GM21423 (cell line): ENCODE data around the gene METTL3.

Source experiments
- ATAC-seq: cut with Tn5 transposase; IDR thresholded peaks from one replicate; pipeline ENCODE4 v1.9.1; 2021; ENCODE audit warnings: mild to moderate bottlenecking, moderate library complexity; ENCODE audit not compliant: unreplicated experiment

METTL3 gene

DNA sequence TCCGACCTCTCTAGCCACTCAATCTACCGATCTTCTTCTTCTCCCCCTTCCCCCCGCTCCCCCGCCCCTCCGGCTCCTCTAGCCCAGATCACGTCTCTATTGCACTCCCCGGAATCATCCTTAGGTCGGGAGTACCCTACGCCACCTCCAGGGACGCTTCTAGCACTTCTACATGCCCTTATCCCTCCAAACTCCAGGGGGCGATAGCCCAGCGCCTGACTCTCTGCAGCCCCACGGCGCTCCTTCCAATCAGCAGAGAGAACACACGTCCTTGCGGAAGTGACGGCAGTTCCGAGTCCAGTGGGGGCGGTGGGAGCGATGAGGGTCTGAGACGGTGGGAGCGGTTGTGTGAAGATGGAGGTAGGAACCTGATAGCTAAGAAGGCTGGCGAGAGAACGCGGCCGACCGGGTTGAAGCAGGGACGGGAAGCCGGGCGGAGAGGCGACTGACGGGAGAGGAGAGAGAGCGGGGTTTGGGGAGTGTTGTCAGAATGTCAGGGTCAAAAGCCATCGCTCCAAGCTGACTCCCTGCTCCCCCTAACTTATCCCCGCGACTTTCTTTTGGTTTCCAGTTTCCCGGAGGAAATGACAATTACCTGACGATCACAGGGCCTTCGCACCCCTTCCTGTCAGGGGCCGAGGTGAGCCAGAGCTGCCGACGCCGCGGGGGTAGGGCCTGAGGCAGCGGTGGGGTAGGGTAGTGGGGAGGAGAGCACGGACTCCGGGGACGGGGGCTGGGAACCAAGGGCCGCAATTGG is 34.0 kb downstream of the METTL3 start, which contains the start of the genes RAB2B and TOX4:
Gene RAB2B, minus strand, starts transcription at position 35 of the 757 bp plus-strand sequence. CDS start 87 bp downstream, outside the sequence.
Gene TOX4, plus strand, starts transcription at position 271 of the 757 bp plus-strand sequence. Its CDS starts 84 bp downstream, at position 355.
- peak; percentile 98 for ATAC-seq

DNA sequence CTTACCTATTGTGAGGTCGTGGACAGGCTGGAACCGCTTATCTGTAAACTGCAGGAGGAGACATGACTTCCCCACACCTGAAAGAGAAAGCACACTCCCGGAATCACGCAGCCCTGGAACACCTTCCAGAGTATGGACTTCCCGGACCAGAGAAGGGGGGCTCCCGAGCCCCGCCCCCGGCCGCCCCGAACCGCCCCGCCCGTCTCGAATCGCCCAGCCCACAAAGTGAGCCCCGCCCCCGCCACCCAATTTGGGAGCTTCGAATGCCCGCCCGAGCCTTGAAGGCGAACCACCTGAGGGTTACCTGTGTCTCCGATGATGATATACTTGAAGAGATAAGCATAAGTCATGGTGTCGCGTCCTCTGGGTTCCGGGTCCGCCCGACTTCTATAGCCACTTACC is 34.6 kb downstream of the METTL3 start:
- peak; percentile 37 for ATAC-seq

DNA sequence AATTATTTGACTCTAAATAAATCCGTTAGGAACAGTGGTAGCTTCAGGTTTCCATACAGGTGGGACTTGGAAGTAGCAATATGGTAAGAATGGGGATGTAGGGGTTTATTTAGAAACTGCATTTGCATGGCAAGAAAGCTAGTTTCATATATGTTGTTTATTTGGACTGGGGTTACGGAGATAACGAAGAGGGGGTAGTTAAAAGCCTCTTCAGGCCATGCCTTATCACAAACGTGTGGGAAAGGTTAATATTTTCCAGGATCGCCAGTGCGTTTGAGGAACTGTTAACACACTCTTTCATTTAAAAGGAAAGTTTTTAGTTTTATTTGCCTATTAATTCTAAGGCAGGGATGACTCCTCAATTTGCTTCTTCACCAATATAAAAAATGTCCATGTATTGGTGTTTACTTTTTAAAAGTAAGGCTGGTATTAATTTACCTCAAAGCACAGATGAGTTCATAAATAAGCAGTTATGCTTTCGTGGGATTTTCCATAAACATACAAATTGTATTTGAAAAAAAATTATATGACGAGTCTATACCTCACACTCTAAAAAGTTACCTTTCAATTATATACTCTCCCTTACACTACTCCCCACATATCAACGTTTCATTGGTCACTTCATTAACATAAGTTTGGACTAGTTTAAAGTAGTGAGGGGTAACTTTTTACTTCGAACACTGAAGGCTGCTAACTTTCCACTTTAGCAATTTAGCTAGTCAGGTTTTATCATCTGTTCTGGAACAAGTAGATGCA is 35.2 kb downstream of the METTL3 start:
- ATAC-seq: no peak

DNA sequence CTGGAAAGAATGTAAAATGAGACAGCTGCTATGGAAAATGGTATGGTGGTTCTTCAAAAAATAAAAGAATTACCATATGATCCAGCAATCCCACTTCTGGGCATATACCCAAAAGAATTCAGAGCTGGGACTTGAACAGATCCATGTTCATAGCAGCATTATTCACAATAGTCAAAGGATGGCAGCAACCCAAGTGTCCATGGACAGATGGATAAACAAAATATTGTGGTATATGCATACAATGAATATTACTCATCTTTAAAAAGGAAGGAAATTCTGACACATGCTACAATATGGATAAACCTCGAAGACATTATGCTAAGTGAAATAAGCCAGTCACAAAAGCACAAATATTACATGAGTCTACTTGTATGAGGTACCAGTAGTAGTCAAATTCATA is 43.5 kb downstream of the METTL3 start:
- ATAC-seq: no peak

DNA sequence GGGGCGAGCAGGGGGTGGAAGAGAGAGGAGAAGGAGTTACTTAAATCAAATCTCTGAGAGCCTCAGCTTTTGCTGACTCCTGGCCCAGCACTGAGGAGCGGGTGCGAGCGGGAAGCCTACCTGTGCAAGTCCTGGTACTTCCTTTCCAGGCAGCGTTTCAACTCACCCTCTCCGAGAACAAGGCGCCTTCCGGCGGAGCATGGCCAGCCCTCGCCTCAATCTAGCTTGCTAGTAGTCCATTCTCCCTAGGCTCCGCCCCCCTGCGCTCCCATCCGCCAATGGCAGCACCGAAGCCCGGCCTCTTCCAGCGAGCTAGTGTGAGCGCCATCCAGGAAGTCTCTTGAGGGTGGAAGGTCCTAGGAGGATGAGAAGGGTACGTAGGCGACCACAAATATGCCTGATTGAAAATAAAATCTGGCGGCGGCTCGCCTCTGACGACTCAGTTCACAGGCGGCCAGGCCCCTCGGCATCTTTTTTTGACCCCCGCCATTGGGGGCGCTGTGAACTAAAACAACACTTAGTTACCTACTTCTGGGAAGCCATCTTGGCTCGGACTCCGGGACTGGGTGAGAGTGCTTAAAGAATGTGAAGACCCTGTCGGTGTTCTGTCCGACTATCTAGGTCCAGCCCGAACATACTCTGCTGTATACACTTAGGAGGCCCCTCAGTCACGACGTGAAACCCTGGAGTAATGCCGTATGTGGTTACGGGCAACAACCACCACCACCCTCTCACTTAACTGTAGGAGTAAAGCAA is 55.0 kb downstream of the METTL3 start, which contains the start of gene CHD8:
Gene CHD8, minus strand, starts transcription at position 212 of the 756 bp plus-strand sequence. CDS start 24,480 bp downstream, outside the sequence.
- peak; percentile 97 for ATAC-seq

DNA sequence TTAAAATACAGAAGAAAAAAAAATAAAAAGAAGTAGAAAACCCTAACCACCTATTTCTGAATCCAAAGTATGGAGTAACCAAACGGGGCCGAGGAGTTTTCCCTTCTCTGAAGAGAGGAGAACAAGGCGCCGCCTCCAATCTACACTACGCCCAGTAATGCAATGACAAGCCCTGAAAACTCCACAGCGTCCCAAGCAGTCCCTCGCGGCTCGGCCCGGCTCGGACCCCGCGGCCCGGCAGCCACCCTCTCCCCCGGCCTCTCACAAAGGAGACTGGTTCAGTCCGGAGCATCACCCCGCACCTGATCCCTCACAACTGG is 55.6 kb downstream of the METTL3 start:
- ATAC-seq: peak; percentile 15

DNA sequence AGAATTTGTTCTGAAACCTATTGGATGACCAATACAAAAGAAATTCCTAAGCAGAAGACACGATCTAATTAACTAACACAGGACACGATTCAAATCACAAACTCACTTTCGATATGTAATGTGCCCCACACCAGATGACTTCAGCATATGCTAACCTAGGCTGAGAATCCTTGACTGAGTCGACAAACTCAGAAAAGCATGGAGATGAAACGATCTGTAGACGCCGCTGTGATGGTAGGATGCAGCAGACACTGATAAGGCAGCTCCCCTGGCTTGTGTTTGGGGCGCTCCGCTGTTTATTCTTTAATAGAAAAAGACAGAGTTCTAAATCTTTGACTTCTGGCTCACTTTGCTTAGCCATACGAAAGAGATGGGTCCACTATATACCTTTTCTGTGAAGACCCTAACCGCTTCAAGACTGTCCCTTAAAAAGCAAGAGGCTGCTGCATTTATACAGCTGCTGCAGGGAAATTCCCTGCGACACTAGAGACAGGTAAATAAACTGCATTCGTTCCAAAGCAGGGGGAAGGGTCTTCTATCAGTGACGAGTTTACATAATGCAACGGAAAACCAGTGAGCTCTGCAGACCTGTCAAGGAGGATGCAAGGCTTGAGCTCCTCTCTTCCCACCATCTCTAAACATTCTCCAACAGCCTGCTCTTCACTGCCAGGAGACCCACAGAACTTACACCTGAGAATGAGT is 56.1 kb downstream of the METTL3 start:
- no peak for ATAC-seq

DNA sequence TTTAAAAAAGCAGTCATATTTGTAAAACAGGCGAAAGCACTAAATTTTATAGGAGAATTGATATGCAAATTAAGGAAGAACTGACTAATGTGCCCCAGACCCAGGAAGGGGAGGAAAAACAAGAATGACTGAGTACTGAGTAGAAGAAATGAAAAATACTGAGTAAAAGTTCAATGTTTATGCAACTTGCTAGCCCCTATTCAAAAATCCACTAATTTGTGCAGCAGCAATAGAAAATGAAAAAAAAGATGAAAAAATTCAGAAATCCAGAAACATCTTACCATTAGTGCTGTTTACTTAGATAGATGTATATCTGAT is 61.3 kb downstream of the METTL3 start:
- ATAC-seq: no peak
